Activated T-helper 2 cell treated with anti-CD3 and anti-CD28 coated beads, Interferon-gamma antibody, Interleukin-2, Interleukin-4, amounts not matched to agents 10 μg/mL and 5 μg/mL and 100 μg/mL, durations not matched to agents 14 hours and 24 hours and 36 hours (primary cell): ENCODE measurements around the gene PIK3CG. TPM values are rescaled to one million over a fixed set of nuclear protein-coding genes. Genes with fewer than 3 reads are reported as not detected.
"Not testable (repeated sequence)": the region's sequence is repeated elsewhere in the genome, so short reads cannot be mapped to it uniquely, and the experiment has no call there.

ENCODE experiments used
- DNase-seq: peaks from one replicate; pipeline ENCODE4 v3.0.0; 2021; ENCODE audit warnings: low spot score
- H3K27ac Mint-ChIP-seq: one replicate; pipeline ENCODE4 v1.8.0; 2021; ENCODE audit warnings: mixed read lengths
- H3K27me3 Mint-ChIP-seq: one replicate; pipeline ENCODE4 v1.8.0; 2021; ENCODE audit warnings: low read depth, mixed read lengths
- H3K36me3 Mint-ChIP-seq: one replicate; pipeline ENCODE4 v1.8.0; 2021; ENCODE audit warnings: low read depth, mixed read lengths
- H3K4me1 Mint-ChIP-seq: one replicate; pipeline ENCODE4 v1.8.0; 2021; ENCODE audit warnings: low read depth, mixed read lengths
- H3K4me3 Mint-ChIP-seq: one replicate; pipeline ENCODE4 v1.8.0; 2021; ENCODE audit warnings: low read depth, mild to moderate bottlenecking, moderate library complexity, mixed read lengths
- H3K9me3 Mint-ChIP-seq: one replicate; pipeline ENCODE4 v1.8.0; 2021; ENCODE audit warnings: mixed read lengths
- intact Hi-C: fragments of 100-400 bp; cut with micrococcal nuclease; formaldehyde crosslinking; loops from one replicate; pipeline ENCODE4 v1.15.1; 2023
- total RNA-seq: library from RNA; stranded (reverse); gene quantifications from 2 replicates; pipeline ENCODE4 v1.2.3, GENCODE V29; 2022

Gene PIK3CG
- 36.6 and 36.7 TPM in 2 replicates for total RNA-seq

DNA sequence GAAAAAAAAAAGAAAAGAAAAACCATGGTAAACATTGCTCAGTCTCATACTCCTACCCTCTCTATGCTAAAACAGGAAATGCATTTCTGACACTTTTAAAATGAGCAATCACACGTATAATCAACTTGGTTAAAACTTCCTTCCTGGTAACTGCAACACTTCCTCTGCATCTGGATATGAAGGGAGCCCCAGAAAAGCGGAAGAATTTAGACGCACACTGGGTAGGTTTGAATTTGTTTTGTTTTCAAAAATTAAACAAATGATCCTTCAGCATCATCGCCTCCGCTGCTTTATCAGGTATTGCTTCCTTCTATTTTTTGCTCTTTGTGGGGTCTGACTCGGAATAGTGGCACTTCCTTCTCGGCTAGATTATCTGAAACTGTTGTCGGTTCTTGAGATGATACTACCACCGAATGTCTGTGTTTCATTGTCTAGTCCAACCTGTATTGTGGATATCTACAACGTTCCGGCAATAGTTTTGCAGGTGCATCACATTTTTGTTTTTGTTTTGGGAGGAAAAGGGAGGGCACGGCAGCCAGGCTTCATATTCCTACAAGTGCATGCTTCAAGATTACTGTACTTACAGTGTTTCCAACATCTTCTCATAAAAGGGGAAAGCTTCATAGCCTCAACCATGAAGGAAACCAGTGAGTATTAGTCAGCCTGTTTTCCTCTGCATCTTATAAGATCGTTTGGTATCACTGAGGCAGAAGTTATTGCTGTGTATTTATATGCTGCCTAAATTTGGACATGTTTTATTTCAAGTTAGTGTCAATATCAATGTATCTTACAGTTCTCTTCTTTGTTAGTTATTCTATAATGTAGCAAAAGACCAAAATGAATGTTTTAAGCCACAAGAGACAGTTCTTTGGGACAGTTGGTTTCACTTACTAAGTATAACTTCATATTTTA is at the start of gene PIK3CG:
PIK3CG (plus strand) TSS at position 153 of the 912 bp plus-strand sequence. CDS start 2,280 bp downstream, outside the sequence.
- Mint-ChIP-seq H3K9me3 (no peaks in the 10 kb centered on the region), H3K27ac (peak within 1 kb of the TSS; percentile 85), H3K27me3 (no peaks in the 10 kb centered on the region), H3K4me3 (peak within 1 kb of the TSS; percentile 91), H3K36me3 (peaks cover 41% of the 10 kb centered on the region), H3K4me1 (peaks cover 41% of the 10 kb centered on the region)
- intact Hi-C loops: loop anchor here (1.0 to 10.0 kb wide), 7 partner anchors 22 to 1269 kb away; partner anchors contain the start of genes CCDC71L, LAMB4 and NAMPT
- DNase-seq: peak; percentile 16

GRCh38 chr7:106817098-106817497 is 48.0 kb upstream of the PIK3CG start:
- no peak for DNase-seq
- peaks cover 9% of the 10 kb centered on the region for H3K27me3 Mint-ChIP-seq
- no peaks in the 10 kb centered on the region for H3K9me3 Mint-ChIP-seq
- no peak overlapping the region for H3K27ac Mint-ChIP-seq
- H3K4me1 Mint-ChIP-seq: peaks cover under 1% of the 10 kb centered on the region
- H3K36me3 Mint-ChIP-seq: no peaks in the 10 kb centered on the region
- intact Hi-C loops: no loop called here
- H3K4me3 Mint-ChIP-seq: no peak overlapping the region

DNA sequence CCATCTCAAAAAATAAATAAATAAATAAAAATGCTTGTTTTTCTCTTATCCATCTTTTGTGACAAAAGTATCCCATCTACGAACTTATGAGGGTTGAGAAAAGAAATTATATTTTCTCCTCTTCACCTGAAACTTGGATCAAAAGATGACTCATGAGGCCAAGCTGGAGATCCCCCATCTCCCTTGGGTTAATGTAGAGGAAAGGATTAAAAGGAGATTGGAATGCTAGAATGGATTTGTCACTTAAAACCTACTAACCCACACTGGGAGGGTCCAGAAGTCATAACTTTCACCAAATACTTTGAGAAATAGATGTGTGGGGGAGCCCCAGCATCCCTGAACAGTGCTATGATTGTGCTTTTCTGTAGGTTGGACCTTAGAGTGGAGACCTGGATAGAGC is 46.3 kb upstream of the PIK3CG start:
- Mint-ChIP-seq H3K4me1 (no peaks in the 10 kb centered on the region), H3K27me3 (peaks cover 9% of the 10 kb centered on the region), H3K9me3 (no peaks in the 10 kb centered on the region), H3K27ac (no peak overlapping the region), H3K4me3 (no peak overlapping the region), H3K36me3 (no peaks in the 10 kb centered on the region)
- intact Hi-C loops: no loop called here
- no peak for DNase-seq

DNA sequence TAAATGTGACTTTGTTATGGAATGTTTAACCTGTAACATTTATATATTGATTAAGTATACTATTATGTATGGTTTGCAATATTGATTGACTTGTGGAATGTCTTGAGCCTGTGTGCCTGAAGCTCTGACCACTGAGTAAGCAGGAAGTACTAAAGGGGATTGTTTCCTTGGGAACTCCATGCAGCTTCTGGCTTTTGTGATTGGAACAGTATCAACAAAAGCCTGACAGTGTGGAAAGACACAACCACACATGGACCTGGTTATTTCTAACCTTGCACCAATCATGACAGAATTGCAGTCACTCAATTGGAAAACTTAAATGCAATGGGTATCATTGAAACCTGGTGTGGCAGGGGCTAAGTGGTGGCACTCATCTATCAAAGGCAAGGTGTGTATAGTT is 45.5 kb upstream of the PIK3CG start:
- no peak overlapping the region for H3K27ac Mint-ChIP-seq
- H3K9me3 Mint-ChIP-seq: no peaks in the 10 kb centered on the region
- H3K4me1 Mint-ChIP-seq: no peaks in the 10 kb centered on the region
- H3K27me3 Mint-ChIP-seq: peaks cover 5% of the 10 kb centered on the region
- no peaks in the 10 kb centered on the region for H3K36me3 Mint-ChIP-seq
- no peak overlapping the region for H3K4me3 Mint-ChIP-seq
- intact Hi-C loops: no loop called here
- no peak for DNase-seq

DNA sequence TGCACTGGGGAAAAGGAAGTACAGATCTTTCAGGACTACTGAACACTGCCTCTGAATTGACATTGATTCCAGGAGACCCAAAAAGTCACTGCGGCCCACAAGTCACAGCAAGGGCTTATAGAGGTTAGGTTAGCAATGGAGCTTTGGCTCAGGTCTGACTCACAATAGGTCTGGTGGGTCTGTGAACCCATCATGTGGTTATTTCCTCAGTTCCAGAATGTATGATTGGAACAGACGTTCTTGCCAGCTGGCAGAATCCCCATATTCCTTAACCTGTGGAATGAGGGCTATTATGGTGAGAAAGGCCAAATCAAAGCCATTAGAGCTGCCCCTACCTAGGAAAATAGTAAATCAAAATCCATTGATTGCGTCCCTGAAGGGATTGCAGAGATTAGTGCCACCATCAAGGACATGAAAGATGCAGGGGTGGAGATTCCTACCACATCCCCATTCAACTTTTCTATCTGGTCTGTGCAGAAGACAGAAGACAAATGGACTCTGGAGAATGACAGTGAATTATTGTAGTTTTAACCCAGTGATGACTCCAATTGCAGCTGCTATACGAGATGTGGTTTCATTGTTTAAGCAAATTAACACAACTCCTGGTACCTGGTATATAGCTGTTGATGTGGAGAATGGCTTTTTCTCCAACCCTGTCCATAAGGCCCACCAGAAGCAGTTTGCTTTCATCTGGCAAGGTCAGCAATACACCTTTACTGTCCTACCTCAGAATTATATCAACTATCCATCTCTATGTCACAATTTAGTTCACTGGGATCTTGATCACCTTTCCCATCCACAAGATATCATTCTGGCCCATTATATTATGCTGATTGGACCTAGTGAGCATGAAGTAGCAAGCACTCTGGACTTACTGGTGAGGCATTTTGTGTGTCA is 44.5 kb upstream of the PIK3CG start:
- H3K27me3 Mint-ChIP-seq: peaks cover 2% of the 10 kb centered on the region
- H3K27ac Mint-ChIP-seq: no peak overlapping the region
- no peaks in the 10 kb centered on the region for H3K4me1 Mint-ChIP-seq
- no peak overlapping the region for H3K4me3 Mint-ChIP-seq
- no peak for DNase-seq
- H3K9me3 Mint-ChIP-seq: no peaks in the 10 kb centered on the region
- intact Hi-C loops: no loop called here
- no peaks in the 10 kb centered on the region for H3K36me3 Mint-ChIP-seq

DNA sequence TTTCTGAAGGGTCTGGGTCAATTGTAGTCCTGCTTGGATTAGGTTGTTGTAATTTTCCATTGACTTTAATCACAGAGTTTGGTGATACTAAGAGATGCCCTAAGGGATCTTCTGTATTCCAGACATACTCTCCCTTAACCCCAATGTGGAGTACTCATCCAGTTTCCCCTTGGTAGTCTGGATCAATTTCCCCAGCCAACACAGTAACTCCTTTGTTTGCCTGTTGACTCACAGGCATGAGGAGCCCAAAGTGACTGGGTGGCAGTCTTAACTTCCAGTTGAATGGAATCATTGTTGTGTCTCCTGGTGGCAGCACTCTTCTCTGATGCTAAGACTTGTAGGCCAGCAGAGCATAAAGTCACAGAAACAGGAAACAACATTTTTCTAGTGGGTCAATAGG is 41.5 kb upstream of the PIK3CG start:
- no peaks in the 10 kb centered on the region for H3K4me1 Mint-ChIP-seq
- no peak for DNase-seq
- H3K27ac Mint-ChIP-seq: no peak overlapping the region
- no peaks in the 10 kb centered on the region for H3K9me3 Mint-ChIP-seq
- no peaks in the 10 kb centered on the region for H3K27me3 Mint-ChIP-seq
- H3K36me3 Mint-ChIP-seq: no peaks in the 10 kb centered on the region
- intact Hi-C loops: no loop called here
- H3K4me3 Mint-ChIP-seq: no peak overlapping the region

DNA sequence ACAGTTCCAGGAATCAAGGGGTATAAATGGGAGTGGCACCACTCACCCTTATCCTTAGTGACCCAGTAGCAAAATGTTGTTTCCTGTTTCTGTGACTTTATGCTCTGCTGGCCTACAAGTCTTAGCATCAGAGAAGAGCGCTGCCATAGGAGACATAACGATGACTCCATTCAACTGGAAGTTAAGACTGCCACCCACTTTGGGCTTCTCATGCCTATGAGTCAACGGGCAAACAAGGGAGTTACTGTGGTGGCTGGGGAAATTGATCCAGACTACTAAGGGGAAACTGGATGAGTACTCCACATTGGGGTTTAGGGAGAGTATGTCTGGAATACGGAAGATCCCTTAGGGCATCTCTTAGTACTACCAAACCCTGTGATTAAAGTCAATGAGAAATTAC is 40.6 kb upstream of the PIK3CG start:
- Mint-ChIP-seq H3K36me3 (no peaks in the 10 kb centered on the region), H3K27ac (no peak overlapping the region), H3K4me3 (no peak overlapping the region), H3K4me1 (no peaks in the 10 kb centered on the region), H3K9me3 (peaks cover 8% of the 10 kb centered on the region), H3K27me3 (no peaks in the 10 kb centered on the region)
- intact Hi-C loops: no loop called here
- DNase-seq: no peak

GRCh38 chr7:106827626-106828025 is 37.5 kb upstream of the PIK3CG start:
- Mint-ChIP-seq H3K27ac (no peak overlapping the region), H3K4me3 (no peak overlapping the region), H3K36me3 (no peaks in the 10 kb centered on the region), H3K27me3 (no peaks in the 10 kb centered on the region), H3K4me1 (no peaks in the 10 kb centered on the region), H3K9me3 (peaks cover 24% of the 10 kb centered on the region)
- intact Hi-C loops: no loop called here
- DNase-seq: no peak

- Mint-ChIP-seq H3K4me1 (no peaks in the 10 kb centered on the region), H3K4me3 (no peak overlapping the region), H3K9me3 (peaks cover 24% of the 10 kb centered on the region), H3K36me3 (no peaks in the 10 kb centered on the region), H3K27ac (no peak overlapping the region), H3K27me3 (no peaks in the 10 kb centered on the region)
- intact Hi-C loops: no loop called here
- no peak for DNase-seq
Measured at GRCh38 chr7:106829496-106829895, 35.6 kb upstream of the PIK3CG start.

- H3K27ac Mint-ChIP-seq, intact Hi-C loops, H3K36me3 Mint-ChIP-seq, H3K4me1 Mint-ChIP-seq, H3K27me3 Mint-ChIP-seq, DNase-seq, H3K4me3 Mint-ChIP-seq: not testable (repeated sequence)
- H3K9me3 Mint-ChIP-seq: peaks cover 24% of the 10 kb centered on the region
Measured at GRCh38 chr7:106830896-106831295, 34.2 kb upstream of the PIK3CG start.

DNA sequence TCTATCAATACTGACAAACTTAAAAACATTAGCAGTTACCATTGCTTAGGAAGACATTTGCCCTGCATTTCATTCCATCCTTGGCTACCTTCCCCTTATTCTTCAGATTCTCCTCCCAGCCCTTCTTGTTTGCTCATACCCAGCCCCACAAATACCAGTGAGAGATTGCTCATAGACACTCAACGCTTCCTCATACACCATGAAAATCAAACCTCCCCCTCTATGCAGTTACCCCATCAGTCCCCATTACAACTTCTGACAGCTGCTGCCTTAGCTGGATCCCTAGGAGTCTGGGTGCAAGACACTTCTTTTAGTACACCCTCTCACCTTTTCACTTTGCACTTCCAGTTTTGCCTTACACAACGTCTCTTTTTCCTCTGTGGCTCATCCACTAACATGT is 28.3 kb upstream of the PIK3CG start:
- Mint-ChIP-seq H3K27me3 (no peaks in the 10 kb centered on the region), H3K4me1 (no peaks in the 10 kb centered on the region)
- intact Hi-C loops: no loop called here

DNA sequence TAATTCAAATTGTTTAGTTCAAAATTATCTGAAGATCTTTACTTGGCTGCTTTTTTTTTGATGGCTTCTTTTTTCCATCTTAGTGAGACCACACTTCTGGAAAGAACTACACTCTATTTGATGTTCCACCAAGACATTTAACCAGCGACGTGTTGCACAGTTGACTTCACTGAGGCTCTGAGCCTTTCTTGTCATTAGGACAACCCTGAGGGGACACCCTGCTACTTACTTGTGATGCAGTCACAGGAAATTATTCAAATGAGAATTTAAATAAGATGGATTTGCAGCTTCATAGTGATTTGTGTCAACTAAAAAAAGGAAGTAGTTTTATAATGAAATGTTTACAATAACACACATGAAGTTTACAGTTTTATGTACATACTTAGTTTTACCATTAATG is 25.6 kb upstream of the PIK3CG start:
- Mint-ChIP-seq H3K4me3 (no peak overlapping the region), H3K4me1 (no peaks in the 10 kb centered on the region), H3K27me3 (peaks cover 2% of the 10 kb centered on the region), H3K9me3 (no peaks in the 10 kb centered on the region), H3K27ac (no peak overlapping the region), H3K36me3 (no peaks in the 10 kb centered on the region)
- intact Hi-C loops: no loop called here
- no peak for DNase-seq

More for the DNA sequence above, 28.3 kb upstream of the PIK3CG start:
- no peak for DNase-seq
- H3K9me3 Mint-ChIP-seq: no peaks in the 10 kb centered on the region
- no peaks in the 10 kb centered on the region for H3K36me3 Mint-ChIP-seq
- H3K4me3 Mint-ChIP-seq: no peak overlapping the region
- no peak overlapping the region for H3K27ac Mint-ChIP-seq

GRCh38 chr7:106840342-106840741 is 24.7 kb upstream of the PIK3CG start:
- no peaks in the 10 kb centered on the region for H3K36me3 Mint-ChIP-seq
- no peaks in the 10 kb centered on the region for H3K9me3 Mint-ChIP-seq
- no peak overlapping the region for H3K4me3 Mint-ChIP-seq
- no peak overlapping the region for H3K27ac Mint-ChIP-seq
- intact Hi-C loops: no loop called here
- H3K4me1 Mint-ChIP-seq: no peaks in the 10 kb centered on the region
- peaks cover 5% of the 10 kb centered on the region for H3K27me3 Mint-ChIP-seq
- no peak for DNase-seq
